Subcutaneous abdominal adipose tissue (tissue), 5 donors: ENCODE results near the gene COG4.
"Not testable (repeated sequence)": the region's sequence is repeated elsewhere in the genome, so short reads cannot be mapped to it uniquely, and the experiment has no call there.

Experiments
- H3K27ac ChIP-seq: one replicate; pipeline ENCODE4 v1.7.0; 2013; ENCODE audit warnings: low read depth, mild to moderate bottlenecking, inconsistent platforms, low read length, moderate library complexity
- H3K27me3 ChIP-seq, 5 donors: one replicate each; pipeline ENCODE4 v1.7.0; 2013; ENCODE audit warnings: low read length in 5 of 5, inconsistent platforms in 1 of 5; ENCODE audit not compliant: control insufficient read depth in 5 of 5, insufficient read depth in 4 of 5
- H3K36me3 ChIP-seq, 5 donors: one replicate each; pipeline ENCODE4 v1.7.0; 2013; ENCODE audit warnings: low read length in 5 of 5; ENCODE audit not compliant: control insufficient read depth in 5 of 5, insufficient read depth in 5 of 5
- H3K4me1 ChIP-seq, 5 donors: one replicate each; pipeline ENCODE4 v1.7.0; 2013; ENCODE audit warnings: low read length in 5 of 5, mild to moderate bottlenecking in 3 of 5, moderate library complexity in 1 of 5; ENCODE audit not compliant: control insufficient read depth in 5 of 5, insufficient read depth in 5 of 5
- H3K4me3 ChIP-seq, 5 donors: one replicate each; pipeline ENCODE4 v1.7.0; 2013; ENCODE audit warnings: low read length in 5 of 5, low read depth in 1 of 5
- H3K9ac ChIP-seq, 5 donors: one replicate each; pipeline ENCODE4 v1.7.0; 2013; ENCODE audit warnings: low read length in 5 of 5, mild to moderate bottlenecking in 4 of 5, moderate library complexity in 3 of 5
- H3K9me3 ChIP-seq, 5 donors: one replicate each; pipeline ENCODE4 v1.7.0; 2013; ENCODE audit warnings: low read length in 5 of 5; ENCODE audit not compliant: control insufficient read depth in 5 of 5
- donor health status: healthy.
- donor health status: healthy.
- donor health status: healthy.
- donor health status: healthy.
- donor health status: healthy.

COG4 gene

GRCh38 chr16:70529954-70530353, 6.6 kb upstream of the COG4 start:
- not testable (repeated sequence) for H3K4me3 ChIP-seq, H3K9ac ChIP-seq, H3K27ac ChIP-seq, H3K27me3 ChIP-seq, H3K9me3 ChIP-seq
- Histone ChIP-seq H3K4me1 (peaks cover 2 to 19% (median 10%) of the 10 kb centered on the region in 5 donors), H3K36me3 (peaks cover 36 to 76% (median 65%) of the 10 kb centered on the region in 5 donors)

- Histone ChIP-seq H3K9me3 (no peaks in the 10 kb centered on the region), H3K27ac (peak overlapping the region; percentile 33), H3K4me3 (no peak overlapping the region), H3K9ac (peak overlapping the region in 1 of 5 donors; percentile 5), H3K36me3 (peaks cover 32 to 68% (median 60%) of the 10 kb centered on the region in 5 donors), H3K27me3 (no peaks in the 10 kb centered on the region), H3K4me1 (peaks cover 3 to 25% (median 13%) of the 10 kb centered on the region in 5 donors)
Observed at GRCh38 chr16:70529051-70529777, 5.9 kb upstream of the COG4 start.

GRCh38 chr16:70527315-70527996, 4.1 kb upstream of the COG4 start:
- no peaks in the 10 kb centered on the region for H3K27me3 ChIP-seq
- peaks cover 14 to 51% (median 42%) of the 10 kb centered on the region in 5 donors for H3K36me3 ChIP-seq

GRCh38 chr16:70526403-70526802, 3.0 kb upstream of the COG4 start:
- no peak overlapping the region for H3K9ac ChIP-seq
- no peak overlapping the region for H3K27ac ChIP-seq
- no peak overlapping the region for H3K4me3 ChIP-seq
- H3K36me3 ChIP-seq: peaks cover 9 to 40% (median 32%) of the 10 kb centered on the region in 5 donors
- H3K9me3 ChIP-seq: no peaks in the 10 kb centered on the region
- H3K27me3 ChIP-seq: no peaks in the 10 kb centered on the region
- H3K4me1 ChIP-seq: peaks cover 6 to 41% (median 29%) of the 10 kb centered on the region in 5 donors

More at GRCh38 chr16:70527315-70527996, 4.1 kb upstream of the COG4 start:
- Histone ChIP-seq H3K27ac (no peak overlapping the region), H3K4me3 (no peak overlapping the region), H3K4me1 (peaks cover 5 to 34% (median 25%) of the 10 kb centered on the region in 5 donors), H3K9ac (peak overlapping the region in 1 of 5 donors; percentile 45), H3K9me3 (no peaks in the 10 kb centered on the region)

- not testable (repeated sequence) for H3K9me3 ChIP-seq, H3K27me3 ChIP-seq
- peak overlapping the region; percentile 96 to 99 (median 99) for H3K4me3 ChIP-seq
- H3K27ac ChIP-seq: peak overlapping the region; percentile 95
- H3K4me1 ChIP-seq: peaks cover 6 to 41% (median 29%) of the 10 kb centered on the region in 5 donors
- peak overlapping the region; percentile 92 to 99 (median 98) for H3K9ac ChIP-seq
- H3K36me3 ChIP-seq: peaks cover 5 to 31% (median 19%) of the 10 kb centered on the region in 5 donors
Observed at GRCh38 chr16:70524399-70524825, 1.1 kb upstream of the COG4 start.

- H3K9me3 ChIP-seq: no peaks in the 10 kb centered on the region
- peaks cover 6 to 38% (median 25%) of the 10 kb centered on the region in 5 donors for H3K4me1 ChIP-seq
- peaks cover 5 to 27% (median 15%) of the 10 kb centered on the region in 5 donors for H3K36me3 ChIP-seq
- H3K4me3 ChIP-seq: peak within 1 kb of the TSS; percentile 96 to 99 (median 99)
- H3K27me3 ChIP-seq: no peaks in the 10 kb centered on the region
- peak within 1 kb of the TSS; percentile 92 to 99 (median 98) for H3K9ac ChIP-seq
- peak within 1 kb of the TSS; percentile 95 for H3K27ac ChIP-seq
Observed at GRCh38 chr16:70523743-70524398, 517 bp upstream of the COG4 start, which contains the start of gene SF3B3. TSS of gene SF3B3 (plus strand) at chr16:70523816. CDS start at chr16:70526657, 2,841 bp downstream.

- peaks cover 5 to 27% (median 15%) of the 10 kb centered on the region in 5 donors for H3K36me3 ChIP-seq
- H3K27ac ChIP-seq: peak overlapping the region; percentile 95
- peak overlapping the region; percentile 95 to 99 (median 98) for H3K4me3 ChIP-seq
- H3K9me3 ChIP-seq: no peaks in the 10 kb centered on the region
- H3K9ac ChIP-seq: peak overlapping the region; percentile 89 to 99 (median 97)
- H3K4me1 ChIP-seq: peaks cover 6 to 38% (median 25%) of the 10 kb centered on the region in 5 donors
- no peaks in the 10 kb centered on the region for H3K27me3 ChIP-seq
Observed at GRCh38 chr16:70522216-70523075, 908 bp downstream of the COG4 start.

- Histone ChIP-seq H3K4me1 (peaks cover 6 to 28% (median 25%) of the 10 kb centered on the region in 5 donors), H3K27me3 (no peaks in the 10 kb centered on the region), H3K36me3 (peaks cover 0 to 30% (median 21%) of the 10 kb centered on the region in 5 donors), H3K9ac (no peak overlapping the region), H3K9me3 (no peaks in the 10 kb centered on the region), H3K27ac (no peak overlapping the region), H3K4me3 (no peak overlapping the region)
Observed at GRCh38 chr16:70520612-70521297, 2.6 kb downstream of the COG4 start.

- Histone ChIP-seq H3K27ac (no peak overlapping the region), H3K36me3 (peaks cover 32 to 96% (median 83%) of the 10 kb centered on the region in 5 donors), H3K4me1 (peaks cover 0 to 7% (median 0%) of the 10 kb centered on the region in 5 donors), H3K9me3 (no peaks in the 10 kb centered on the region), H3K27me3 (no peaks in the 10 kb centered on the region), H3K4me3 (no peak overlapping the region), H3K9ac (no peak overlapping the region)
Observed at GRCh38 chr16:70512456-70512855, 10.9 kb downstream of the COG4 start.
